ENCODE results near the gene SPATA13. TPM values are rescaled to one million over a fixed set of nuclear protein-coding genes. Genes with fewer than 3 reads are reported as not detected.

Gene SPATA13
- total RNA-seq, 1 experiment from 2014 or later: 10.5 TPM

DNA sequence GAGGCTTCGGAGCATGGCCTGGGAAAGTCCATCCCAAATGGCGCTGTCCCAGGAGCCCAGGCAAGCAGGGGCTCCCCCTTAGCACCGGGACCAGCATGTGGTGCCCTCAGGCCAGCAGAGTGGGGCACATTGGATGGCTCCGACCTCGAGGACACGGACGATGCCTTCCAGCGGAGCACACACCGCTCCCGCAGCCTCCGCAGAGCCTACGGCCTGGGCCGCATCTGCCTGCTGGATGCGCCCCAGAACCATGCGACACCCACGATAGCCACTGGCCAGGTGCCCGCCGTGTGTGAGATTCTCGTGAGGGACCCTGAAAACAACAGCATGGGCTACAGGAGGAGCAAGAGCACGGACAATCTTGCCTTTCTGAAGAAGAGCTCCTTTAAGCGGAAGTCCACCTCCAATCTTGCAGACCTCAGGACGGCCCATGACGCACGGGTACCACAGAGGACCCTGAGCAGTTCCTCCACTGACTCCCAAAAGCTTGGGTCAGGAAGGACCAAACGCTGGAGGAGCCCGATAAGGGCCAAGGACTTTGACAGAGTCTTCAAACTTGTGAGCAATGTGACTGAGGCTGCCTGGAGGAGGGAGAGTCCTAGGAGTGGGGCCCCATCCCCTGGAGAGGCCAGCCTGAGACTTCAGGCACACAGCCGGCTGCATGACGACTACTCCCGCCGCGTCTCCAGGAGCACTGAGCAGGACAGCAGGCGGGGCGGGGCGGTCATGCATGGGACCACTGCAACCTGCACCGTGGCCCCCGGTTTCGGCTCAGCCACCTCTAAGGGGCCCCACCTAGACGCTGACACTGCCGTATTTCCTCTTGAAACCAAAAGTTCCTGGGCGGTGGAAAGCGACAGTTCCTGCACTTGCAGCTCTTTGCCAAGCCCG, 63.1 kb downstream of the SPATA13 start:
- BruUV-seq (replicated peaks): no TSS peak
- Mint-ChIP-seq H3K4me1 (ENCODE audit: low read depth, unreplicated experiment) (peaks cover 18% of the 10 kb centered on the region), H3K9me3 (ENCODE audit: unreplicated experiment) (no peaks in the 10 kb centered on the region), H3K36me3 (ENCODE audit: insufficient read depth, unreplicated experiment) (no peaks in the 10 kb centered on the region), H3K4me3 (ENCODE audit: unreplicated experiment) (no peak overlapping the region), H3K27ac (ENCODE audit: unreplicated experiment) (no peak overlapping the region), H3K27me3 (ENCODE audit: insufficient read depth, unreplicated experiment) (no peaks in the 10 kb centered on the region)
- POLR2A ChIA-PET: no interaction called here
- no peaks in the 10 kb centered on the region for H3K27me3 ChIP-seq (replicated peaks; ENCODE audit: control insufficient read depth, insufficient read depth, low read length)
- H3K36me3 ChIP-seq (ENCODE audit: control insufficient read depth, insufficient read depth, low read length): peaks cover 2% of the 10 kb centered on the region
- no peak for DNase-seq
- CTCF ChIA-PET: no interaction called here
- H3K4me1 ChIP-seq: peaks cover 17% of the 10 kb centered on the region
- intact Hi-C loops (cut with micrococcal nuclease; ENCODE audit: unreplicated experiment): no loop called here
- no peak overlapping the region for H3K4me3 ChIP-seq (ENCODE audit: low read depth, low read length)
- TF ChIP-seq, protein P1, sequence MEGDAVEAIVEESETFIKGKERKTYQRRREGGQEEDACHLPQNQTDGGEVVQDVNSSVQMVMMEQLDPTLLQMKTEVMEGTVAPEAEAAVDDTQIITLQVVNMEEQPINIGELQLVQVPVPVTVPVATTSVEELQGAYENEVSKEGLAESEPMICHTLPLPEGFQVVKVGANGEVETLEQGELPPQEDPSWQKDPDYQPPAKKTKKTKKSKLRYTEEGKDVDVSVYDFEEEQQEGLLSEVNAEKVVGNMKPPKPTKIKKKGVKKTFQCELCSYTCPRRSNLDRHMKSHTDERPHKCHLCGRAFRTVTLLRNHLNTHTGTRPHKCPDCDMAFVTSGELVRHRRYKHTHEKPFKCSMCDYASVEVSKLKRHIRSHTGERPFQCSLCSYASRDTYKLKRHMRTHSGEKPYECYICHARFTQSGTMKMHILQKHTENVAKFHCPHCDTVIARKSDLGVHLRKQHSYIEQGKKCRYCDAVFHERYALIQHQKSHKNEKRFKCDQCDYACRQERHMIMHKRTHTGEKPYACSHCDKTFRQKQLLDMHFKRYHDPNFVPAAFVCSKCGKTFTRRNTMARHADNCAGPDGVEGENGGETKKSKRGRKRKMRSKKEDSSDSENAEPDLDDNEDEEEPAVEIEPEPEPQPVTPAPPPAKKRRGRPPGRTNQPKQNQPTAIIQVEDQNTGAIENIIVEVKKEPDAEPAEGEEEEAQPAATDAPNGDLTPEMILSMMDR (IDR thresholded peaks at IDR 0.05; ENCODE audit: insufficient read depth in 1 of 2, low read depth in 1 of 2, low read length in 1 of 2, severe bottlenecking in 1 of 2, unreplicated experiment in 1 of 2): no peak
- H3K9me3 ChIP-seq: no peaks in the 10 kb centered on the region

GRCh38 chr13:24224232-24224680, 63.7 kb downstream of the SPATA13 start:
- POLR2A ChIA-PET: no interaction called here
- no peak for DNase-seq
- CTCF ChIA-PET: no interaction called here
- Mint-ChIP-seq H3K27me3 (ENCODE audit: insufficient read depth, unreplicated experiment) (no peaks in the 10 kb centered on the region), H3K27ac (ENCODE audit: unreplicated experiment) (no peak overlapping the region), H3K4me3 (ENCODE audit: unreplicated experiment) (no peak overlapping the region), H3K36me3 (ENCODE audit: insufficient read depth, unreplicated experiment) (no peaks in the 10 kb centered on the region), H3K4me1 (ENCODE audit: low read depth, unreplicated experiment) (peaks cover 18% of the 10 kb centered on the region), H3K9me3 (ENCODE audit: unreplicated experiment) (no peaks in the 10 kb centered on the region)
- H3K9me3 ChIP-seq: no peaks in the 10 kb centered on the region
- TF ChIP-seq, protein P1 (IDR thresholded peaks at IDR 0.05; ENCODE audit: insufficient read depth in 1 of 2, low read depth in 1 of 2, low read length in 1 of 2, severe bottlenecking in 1 of 2, unreplicated experiment in 1 of 2): no peak
- H3K27me3 ChIP-seq (replicated peaks; ENCODE audit: control insufficient read depth, insufficient read depth, low read length): no peaks in the 10 kb centered on the region
- intact Hi-C loops (cut with micrococcal nuclease; ENCODE audit: unreplicated experiment): no loop called here
- peaks cover 2% of the 10 kb centered on the region for H3K36me3 ChIP-seq (ENCODE audit: control insufficient read depth, insufficient read depth, low read length)
- no peak overlapping the region for H3K4me3 ChIP-seq (ENCODE audit: low read depth, low read length)
- peaks cover 17% of the 10 kb centered on the region for H3K4me1 ChIP-seq
- no TSS peak for BruUV-seq (replicated peaks)

GRCh38 chr13:24225062-24225461, 64.5 kb downstream of the SPATA13 start:
- no peak overlapping the region for H3K4me3 ChIP-seq (ENCODE audit: low read depth, low read length)
- CTCF ChIA-PET: interaction anchor here (1.9 kb wide), 1 partner anchor 265 kb away, joined by 4 read pairs; no protein-coding TSS in a partner anchor
- Mint-ChIP-seq H3K4me3 (ENCODE audit: unreplicated experiment) (no peak overlapping the region), H3K36me3 (ENCODE audit: insufficient read depth, unreplicated experiment) (no peaks in the 10 kb centered on the region), H3K9me3 (ENCODE audit: unreplicated experiment) (no peaks in the 10 kb centered on the region), H3K4me1 (ENCODE audit: low read depth, unreplicated experiment) (peaks cover 18% of the 10 kb centered on the region), H3K27ac (ENCODE audit: unreplicated experiment) (no peak overlapping the region), H3K27me3 (ENCODE audit: insufficient read depth, unreplicated experiment) (no peaks in the 10 kb centered on the region)
- no peaks in the 10 kb centered on the region for H3K9me3 ChIP-seq
- TF ChIP-seq, protein P1 (IDR thresholded peaks at IDR 0.05; ENCODE audit: insufficient read depth in 1 of 2, low read depth in 1 of 2, low read length in 1 of 2, severe bottlenecking in 1 of 2, unreplicated experiment in 1 of 2): no peak
- no TSS peak for BruUV-seq (replicated peaks)
- intact Hi-C loops (cut with micrococcal nuclease; ENCODE audit: unreplicated experiment): no loop called here
- no peaks in the 10 kb centered on the region for H3K27me3 ChIP-seq (replicated peaks; ENCODE audit: control insufficient read depth, insufficient read depth, low read length)
- POLR2A ChIA-PET: interaction anchor here (1.2 kb wide), 1 partner anchor 154 kb away, joined by 3 read pairs; no protein-coding TSS in a partner anchor
- H3K4me1 ChIP-seq: peaks cover 15% of the 10 kb centered on the region
- peaks cover 2% of the 10 kb centered on the region for H3K36me3 ChIP-seq (ENCODE audit: control insufficient read depth, insufficient read depth, low read length)
- no peak for DNase-seq

All from Caco-2 (cell line).